HG03097 (cell line): ENCODE measurements around the gene DBR1.
"Not testable (repeated sequence)": the region's sequence is repeated elsewhere in the genome, so short reads cannot be mapped to it uniquely, and the experiment has no call there.

Experiments used
- ATAC-seq: cut with Tn5 transposase; IDR thresholded peaks from one replicate; pipeline ENCODE4 v1.9.1; 2021; ENCODE audit not compliant: unreplicated experiment, low FRiP score

DBR1 gene

GRCh38 chr3:138186803-138187295, 12.1 kb upstream of the DBR1 start:
- ATAC-seq = peak; percentile 91

- no peak for ATAC-seq
Observed at GRCh38 chr3:138186221-138186620, 11.5 kb upstream of the DBR1 start.

- ATAC-seq = no peak
Observed at GRCh38 chr3:138184994-138185393, 10.3 kb upstream of the DBR1 start.

GRCh38 chr3:138180375-138181029, 5.8 kb upstream of the DBR1 start:
- peak; percentile 48 for ATAC-seq

- ATAC-seq = no peak
Observed at GRCh38 chr3:138173769-138174420, 826 bp downstream of the DBR1 start.

- no peak for ATAC-seq
Observed at GRCh38 chr3:138172625-138173024, 2.1 kb downstream of the DBR1 start.

GRCh38 chr3:138165061-138165460, 9.7 kb downstream of the DBR1 start:
- ATAC-seq = no peak

- no peak for ATAC-seq
Observed at GRCh38 chr3:138157743-138158142, 17.0 kb downstream of the DBR1 start.

- no peak for ATAC-seq
Observed at GRCh38 chr3:138154534-138154933, 20.2 kb downstream of the DBR1 start.

- no peak for ATAC-seq
Observed at GRCh38 chr3:138148503-138148902, 26.2 kb downstream of the DBR1 start.

GRCh38 chr3:138142181-138142580, 32.5 kb downstream of the DBR1 start:
- ATAC-seq = not testable (repeated sequence)

- ATAC-seq = no peak
Observed at GRCh38 chr3:138140940-138141339, 33.8 kb downstream of the DBR1 start.

- no peak for ATAC-seq
Observed at GRCh38 chr3:138139691-138140090, 35.0 kb downstream of the DBR1 start.

GRCh38 chr3:138137861-138138260, 36.9 kb downstream of the DBR1 start:
- ATAC-seq = no peak

- ATAC-seq = no peak
Observed at GRCh38 chr3:138136201-138136600, 38.5 kb downstream of the DBR1 start.

GRCh38 chr3:138135833-138136194, 38.9 kb downstream of the DBR1 start:
- no peak for ATAC-seq

- no peak for ATAC-seq
Observed at GRCh38 chr3:138135146-138135832, 39.4 kb downstream of the DBR1 start.

GRCh38 chr3:138132239-138132638, 42.5 kb downstream of the DBR1 start, which contains the start of gene A4GNT:
TSS of gene A4GNT (minus strand) at chr3:138132390. CDS start at chr3:138131256, 1,134 bp downstream.
- no peak for ATAC-seq

- no peak for ATAC-seq
Observed at GRCh38 chr3:138127636-138128365, 46.9 kb downstream of the DBR1 start.

GRCh38 chr3:138125548-138126221, 49.0 kb downstream of the DBR1 start:
- no peak for ATAC-seq
